ENCODE results near the gene ZNF267.

- TF ChIP-seq CTCF (IDR thresholded peaks at IDR 0.05) (no peak), POLR2AphosphoS5 (IDR thresholded peaks at IDR 0.05; ENCODE audit: low read depth, low read length) (no peak), REST (IDR thresholded peaks at IDR 0.05; ENCODE audit: insufficient read depth in 1 of 2, low read depth in 2 of 2, low read length in 1 of 2) (no peak), TCF7L2 (IDR thresholded peaks at IDR 0.05; ENCODE audit: low read depth, low read length) (no peak)
These were observed 20.3 kb upstream of the ZNF267 start for GRCh38 chr16:31853291-31853690.
